Liver (tissue), 9 donors: ENCODE data around the gene ATP5MC2. TPM values are rescaled to one million over a fixed set of nuclear protein-coding genes. Genes with fewer than 3 reads are reported as not detected.

Experiments used
- DNase-seq: peaks from one replicate; pipeline ENCODE4 v3.0.0-alpha.2; 2017; ENCODE audit warnings: low spot score
- H3K27ac ChIP-seq, 2 donors: one replicate each; pipeline ENCODE4 v1.7.0; 2013; ENCODE audit warnings: inconsistent platforms in 2 of 2, low read length in 2 of 2, control low read depth in 1 of 2, low read depth in 1 of 2, mild to moderate bottlenecking in 1 of 2
- H3K27me3 ChIP-seq, 4 donors: one replicate each; pipeline versions ENCODE4 v1.6.1 to v1.7.0; 2013; ENCODE audit warnings: low read length in 3 of 4, inconsistent platforms in 1 of 4, mild to moderate bottlenecking in 1 of 4, moderate library complexity in 1 of 4; ENCODE audit not compliant: control insufficient read depth in 4 of 4, insufficient read depth in 4 of 4
- H3K36me3 ChIP-seq, 4 donors: one replicate each; pipeline versions ENCODE4 v1.6.1 to v1.7.0; 2013; ENCODE audit warnings: low read length in 3 of 4, mild to moderate bottlenecking in 3 of 4, low read depth in 1 of 4, moderate library complexity in 1 of 4; ENCODE audit not compliant: control insufficient read depth in 4 of 4, insufficient read depth in 3 of 4
- H3K4me1 ChIP-seq, 4 donors: one replicate each; pipeline versions ENCODE4 v1.6.1 to v1.7.0; 2013; ENCODE audit warnings: low read length in 3 of 4, mild to moderate bottlenecking in 3 of 4, moderate library complexity in 1 of 4; ENCODE audit not compliant: control insufficient read depth in 4 of 4, insufficient read depth in 4 of 4
- H3K4me3 ChIP-seq, 3 donors: one replicate each; pipeline versions ENCODE4 v1.6.1 to v1.7.0; 2013; ENCODE audit warnings: low read length in 3 of 3, control low read depth in 1 of 3, low read depth in 1 of 3, mild to moderate bottlenecking in 1 of 3
- H3K9ac ChIP-seq, 2 donors: one replicate each; pipeline ENCODE4 v1.7.0; 2013; ENCODE audit warnings: low read length in 2 of 2, mild to moderate bottlenecking in 2 of 2, moderate library complexity in 2 of 2, control low read depth in 1 of 2, low read depth in 1 of 2
- H3K9me3 ChIP-seq, 4 donors: one replicate each; pipeline versions ENCODE4 v1.6.1 to v1.7.0; 2013; ENCODE audit warnings: low read length in 3 of 4; ENCODE audit not compliant: control insufficient read depth in 4 of 4
- ATF3 ChIP-seq: IDR thresholded peaks from 2 replicates; pipeline ENCODE4 v1.6.1; 2016; ENCODE audit warnings: antibody characterized with exemption
- CTCF ChIP-seq: fragments of 150-350 bp; IDR thresholded peaks from 2 replicates; pipeline ENCODE4 v1.5.1; 2017; ENCODE audit warnings: improper control_type of control experiment, low read depth, low read length; ENCODE audit not compliant: missing input control
- EGR1 ChIP-seq, 2 donors: IDR thresholded peaks; 2 replicates each; pipeline ENCODE4 v1.6.1; 2016 to 2018; ENCODE audit warnings: antibody characterized with exemption in 2 of 2, low read depth in 2 of 2
- FOXA1 ChIP-seq: IDR thresholded peaks from 2 replicates; pipeline ENCODE4 v1.6.1; 2016; ENCODE audit warnings: antibody characterized with exemption
- FOXA2 ChIP-seq: IDR thresholded peaks from 2 replicates; pipeline ENCODE4 v1.6.1; 2016; ENCODE audit warnings: antibody characterized with exemption
- GABPA ChIP-seq, 2 donors: IDR thresholded peaks in 1 of 2; conservative IDR thresholded peaks in 1 of 2; 2 replicates each; pipeline ENCODE4 v1.6.1; 2016; ENCODE audit warnings: antibody characterized with exemption in 2 of 2, mild to moderate bottlenecking in 1 of 2, moderate library complexity in 1 of 2
- HNF4A ChIP-seq, 2 donors: conservative IDR thresholded peaks; 2 replicates each; pipeline ENCODE4 v1.6.1; 2016; ENCODE audit warnings: antibody characterized with exemption in 2 of 2, mild to moderate bottlenecking in 2 of 2
- HNF4G ChIP-seq: IDR thresholded peaks from 2 replicates; pipeline ENCODE4 v1.6.1; 2016; ENCODE audit warnings: antibody characterized with exemption
- JUND ChIP-seq, 2 donors: IDR thresholded peaks; 2 replicates each; pipeline ENCODE4 v1.6.1; 2016; ENCODE audit warnings: antibody characterized with exemption in 2 of 2
- MAX ChIP-seq: IDR thresholded peaks from 2 replicates; pipeline ENCODE4 v1.6.1; 2016; ENCODE audit warnings: antibody characterized with exemption
- NR2F2 ChIP-seq: IDR thresholded peaks from 2 replicates; pipeline ENCODE4 v1.6.1; 2016; ENCODE audit warnings: antibody characterized with exemption
- RAD21 ChIP-seq, 2 donors: IDR thresholded peaks; 2 replicates each; pipeline ENCODE4 v1.6.1; 2016; ENCODE audit warnings: antibody characterized with exemption in 2 of 2, mild to moderate bottlenecking in 2 of 2
- REST ChIP-seq: IDR thresholded peaks from 2 replicates; pipeline ENCODE4 v1.6.1; 2016; ENCODE audit warnings: antibody characterized with exemption, mild to moderate bottlenecking
- RXRA ChIP-seq, 2 donors: IDR thresholded peaks; 2 replicates each; pipeline ENCODE4 v1.6.1; 2017 to 2018; ENCODE audit warnings: antibody characterized with exemption in 2 of 2, mild to moderate bottlenecking in 1 of 2
- SP1 ChIP-seq: IDR thresholded peaks from 2 replicates; pipeline ENCODE4 v1.6.1; 2018; ENCODE audit warnings: antibody characterized with exemption, mild to moderate bottlenecking
- TAF1 ChIP-seq: conservative IDR thresholded peaks from 2 replicates; pipeline ENCODE4 v1.6.1; 2016; ENCODE audit warnings: antibody characterized with exemption, mild to moderate bottlenecking
- YY1 ChIP-seq: IDR thresholded peaks from 2 replicates; pipeline ENCODE4 v1.6.1; 2016; ENCODE audit warnings: antibody characterized with exemption, mild to moderate bottlenecking
- ZBTB33 ChIP-seq: IDR thresholded peaks from 2 replicates; pipeline ENCODE4 v1.6.1; 2016; ENCODE audit warnings: antibody characterized with exemption
- WGBS: extraction: QIAGEN DNeasy Blood & Tissue Kit; methylation state at CpG from one replicate; pipeline ENCODE4 v1.1.7; 2013; 5-methylcytosine and 5-hydroxymethylcytosine counted together
- polyA plus RNA-seq, 2 donors: library from polyadenylated mRNA; stranded (reverse) in 1 of 2; unstranded in 1 of 2; fragments of 200-250 nt in 1 of 2; fragments of >200 nt in 1 of 2; fragmentation: Nextera tagmentation in 1 of 2; extraction: Ambion mirVana in 1 of 2; gene quantifications; one replicate each; pipeline versions ENCODE4 v1.2.1 to v1.2.3, GENCODE V29; 2013 to 2015
- total RNA-seq, 2 donors: library from RNA; depleted of rRNA; stranded (reverse); fragments of >200 nt; gene quantifications; one replicate each; pipeline ENCODE4 v1.2.3, GENCODE V29; 2014
- donor health status: healthy.
- donor health status: healthy.
- donor health status: healthy.
- donor health status: healthy.
- donor health status: healthy.

ATP5MC2 gene
- total and polyA plus RNA-seq, 4 donors = 57.0 to 294 (median 171) TPM

- Histone ChIP-seq H3K9me3 (no peaks in the 10 kb centered on the region), H3K4me1 (peaks cover 2 to 6% (median 5%) of the 10 kb centered on the region in 4 donors), H3K36me3 (peaks cover 11 to 43% (median 38%) of the 10 kb centered on the region in 4 donors), H3K4me3 (no peak overlapping the region), H3K27me3 (no peaks in the 10 kb centered on the region), H3K27ac (no peak overlapping the region), H3K9ac (no peak overlapping the region)
- DNase-seq = no peak
- no peak for TF ChIP-seq CTCF
- no peak for TF ChIP-seq RXRA (IDR thresholded peaks at IDR 0.05)
- no peak for TF ChIP-seq MAX
- no peak for TF ChIP-seq SP1
- no peak for TF ChIP-seq FOXA1
- TF ChIP-seq JUND (IDR thresholded peaks at IDR 0.05) = no peak
- TF ChIP-seq GABPA (IDR thresholded peaks at IDR 0.05 in 1 of 2, conservative IDR thresholded peaks at IDR 0.05 in 1 of 2) = no peak
- no peak for TF ChIP-seq FOXA2
- TF ChIP-seq RAD21 (IDR thresholded peaks at IDR 0.05) = no peak
- 91% methylated on average over 7 of the region's 7 CpGs for WGBS
These were observed 10.9 kb downstream of the ATP5MC2 start for GRCh38 chr12:53664936-53665335.

- Histone ChIP-seq H3K9me3 (no peaks in the 10 kb centered on the region), H3K27me3 (no peaks in the 10 kb centered on the region), H3K9ac (no peak overlapping the region), H3K36me3 (peaks cover 8 to 35% (median 31%) of the 10 kb centered on the region in 4 donors), H3K4me1 (peaks cover 3 to 14% (median 12%) of the 10 kb centered on the region in 4 donors), H3K27ac (no peak overlapping the region), H3K4me3 (no peak overlapping the region)
- no peak for TF ChIP-seq FOXA2
- no peak for TF ChIP-seq FOXA1
- TF ChIP-seq RXRA (IDR thresholded peaks at IDR 0.05) = no peak
- no peak for TF ChIP-seq GABPA (IDR thresholded peaks at IDR 0.05 in 1 of 2, conservative IDR thresholded peaks at IDR 0.05 in 1 of 2)
- no peak for TF ChIP-seq MAX
- TF ChIP-seq RAD21 (IDR thresholded peaks at IDR 0.05) = no peak
- TF ChIP-seq HNF4G = no peak
- no peak for TF ChIP-seq HNF4A (conservative IDR thresholded peaks at IDR 0.05)
- TF ChIP-seq REST = no peak
- no peak for TF ChIP-seq ATF3
- TF ChIP-seq TAF1 = no peak
- TF ChIP-seq ZBTB33 = no peak
- TF ChIP-seq JUND (IDR thresholded peaks at IDR 0.05) = no peak
- no peak for TF ChIP-seq EGR1 (IDR thresholded peaks at IDR 0.05; ENCODE audit: low read depth in 2 of 2)
- no peak for TF ChIP-seq NR2F2
- TF ChIP-seq YY1 = no peak
- no peak for TF ChIP-seq CTCF
- no peak for TF ChIP-seq SP1
- DNase-seq = no peak
- 91% methylated on average over 5 of the region's 5 CpGs for WGBS
These were observed 11.7 kb downstream of the ATP5MC2 start for GRCh38 chr12:53664191-53664590.
